Karpas-422 (cell line): Measurements from ENCODE around the gene ZNF654. TPM values are rescaled to one million over a fixed set of nuclear protein-coding genes. Genes with fewer than 3 reads are reported as not detected.

ENCODE experiments used
- DNase-seq: peaks from one replicate; pipeline ENCODE4 v3.0.0-alpha.2; 2015
- H2AFZ ChIP-seq: fragments of 200-600 bp; sonication (generic); 2 replicates; pipeline ENCODE4 v1.6.1; 2014; ENCODE audit warnings: antibody characterized with exemption, low read length, mixed read lengths
- H3K27ac ChIP-seq: fragments of 200-600 bp; sonication (generic); 2 replicates; pipeline ENCODE4 v1.5.1; 2014; ENCODE audit warnings: mild to moderate bottlenecking, low read length, moderate library complexity
- H3K27me3 ChIP-seq: fragments of 200-600 bp; sonication (generic); 2 replicates; pipeline ENCODE4 v1.6.1; 2014; ENCODE audit warnings: low read length, mixed read lengths
- H3K36me3 ChIP-seq: fragments of 200-600 bp; sonication (generic); 2 replicates; pipeline ENCODE4 v1.6.1; 2014; ENCODE audit warnings: low read length, mixed read lengths; ENCODE audit not compliant: insufficient read depth
- H3K4me1 ChIP-seq: fragments of 200-600 bp; sonication (generic); 2 replicates; pipeline ENCODE4 v1.6.1; 2014; ENCODE audit warnings: mild to moderate bottlenecking, low read length, mixed read lengths
- H3K4me2 ChIP-seq: fragments of 200-600 bp; sonication (generic); 2 replicates; pipeline ENCODE4 v1.6.1; 2014; ENCODE audit warnings: low read length, low read depth, mild to moderate bottlenecking; ENCODE audit not compliant: poor library complexity, severe bottlenecking
- H3K4me3 ChIP-seq: fragments of 200-600 bp; sonication (generic); 2 replicates; pipeline ENCODE4 v1.5.1; 2014; ENCODE audit warnings: mild to moderate bottlenecking, antibody characterized with exemption, low read length, mixed read lengths
- H3K79me2 ChIP-seq: fragments of 200-600 bp; sonication (generic); 2 replicates; pipeline ENCODE4 v1.6.1; 2014; ENCODE audit warnings: mild to moderate bottlenecking, low read length, mixed read lengths
- H3K9ac ChIP-seq: fragments of 200-600 bp; sonication (generic); 2 replicates; pipeline ENCODE4 v1.6.0; 2014; ENCODE audit warnings: low read length
- H3K9me2 ChIP-seq: fragments of 200-600 bp; sonication (generic), shearing (Covaris generic); replicated peaks from 2 replicates; pipeline ENCODE4 v1.6.0; 2014; ENCODE audit warnings: mild to moderate bottlenecking, low read length, moderate library complexity; ENCODE audit not compliant: insufficient read depth
- H3K9me3 ChIP-seq: fragments of 300-700, 200-600 bp; sonication (generic); 2 replicates; pipeline ENCODE4 v1.6.1; 2014; ENCODE audit warnings: low read length, mixed read lengths
- H4K20me1 ChIP-seq: fragments of 200-600 bp; sonication (generic); 2 replicates; pipeline ENCODE4 v1.6.1; 2014; ENCODE audit warnings: mild to moderate bottlenecking, antibody characterized with exemption, low read length, low read depth; ENCODE audit not compliant: insufficient read depth
- total RNA-seq: library from RNA; depleted of rRNA; stranded (reverse); fragments of >200 nt; shearing (Covaris generic); gene quantifications from 2 replicates; pipeline ENCODE4 v1.2.3, GENCODE V29; 2014; ENCODE audit warnings: low replicate concordance

Gene ZNF654
- total RNA-seq, 1 experiment from 2014 or later: 30.5 TPM

DNA sequence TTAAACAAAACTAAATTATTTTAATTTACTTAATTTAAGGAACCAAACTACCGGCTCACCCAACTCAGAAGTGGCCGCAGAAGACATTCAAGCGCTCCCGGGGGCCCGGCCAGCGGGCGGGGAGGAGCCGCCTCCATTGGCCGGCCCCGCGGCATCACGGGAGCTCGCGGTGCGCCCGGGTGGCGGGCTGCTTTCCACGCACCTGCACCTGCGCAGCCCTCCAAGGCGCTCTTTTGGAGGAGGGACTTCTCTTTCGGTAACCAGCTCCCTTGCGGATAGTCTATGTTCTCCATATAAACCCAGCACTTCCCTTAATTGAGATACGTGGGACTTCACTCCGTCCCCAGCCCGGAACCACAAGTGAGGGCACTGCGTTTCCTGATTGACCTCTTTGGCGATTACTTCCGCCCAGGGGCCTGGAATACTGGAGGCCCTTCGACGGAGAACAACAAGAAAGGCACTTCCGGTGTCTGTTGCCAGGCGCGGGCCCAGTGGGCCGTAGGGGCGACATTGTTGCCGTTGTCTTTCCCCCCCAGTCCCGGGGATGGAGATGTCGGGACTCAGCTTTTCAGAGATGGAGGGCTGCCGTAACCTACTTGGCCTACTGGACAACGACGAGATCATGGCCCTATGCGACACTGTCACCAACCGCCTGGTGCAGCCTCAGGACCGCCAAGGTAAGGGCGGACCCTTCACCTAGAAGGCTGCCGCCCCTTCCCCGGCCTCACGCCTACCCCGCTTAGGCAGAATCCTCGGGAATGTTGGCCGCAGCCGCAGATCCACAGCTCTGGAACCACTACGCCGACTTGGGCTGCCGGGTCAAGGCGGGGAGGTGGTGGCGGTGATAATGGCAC lies 90.7 kb downstream of the ZNF654 start, which contains the start of gene C3orf38:
Gene C3orf38 (plus strand): TSS at position 451 of the 854 bp plus-strand sequence. CDS start 94 bp downstream, at position 545.
- Histone ChIP-seq H3K27me3 (no peaks in the 10 kb centered on the region), H3K9me3 (no peaks in the 10 kb centered on the region), H3K4me3 (peak within 1 kb of the TSS; percentile 96), H4K20me1 (no peaks in the 10 kb centered on the region), H3K9ac (peak within 1 kb of the TSS; percentile 97), H3K9me2 (no peaks in the 10 kb centered on the region), H3K27ac (peak within 1 kb of the TSS; percentile 85), H3K36me3 (peaks cover 8% of the 10 kb centered on the region; the same call in 1 of the 2 replicates), H3K4me1 (peaks cover 41% of the 10 kb centered on the region), H3K79me2 (peaks cover 94% of the 10 kb centered on the region), H2AFZ (peak within 1 kb of the TSS; percentile 92), H3K4me2 (peak within 1 kb of the TSS; percentile 80)
- DNase-seq: peak; percentile 96

DNA sequence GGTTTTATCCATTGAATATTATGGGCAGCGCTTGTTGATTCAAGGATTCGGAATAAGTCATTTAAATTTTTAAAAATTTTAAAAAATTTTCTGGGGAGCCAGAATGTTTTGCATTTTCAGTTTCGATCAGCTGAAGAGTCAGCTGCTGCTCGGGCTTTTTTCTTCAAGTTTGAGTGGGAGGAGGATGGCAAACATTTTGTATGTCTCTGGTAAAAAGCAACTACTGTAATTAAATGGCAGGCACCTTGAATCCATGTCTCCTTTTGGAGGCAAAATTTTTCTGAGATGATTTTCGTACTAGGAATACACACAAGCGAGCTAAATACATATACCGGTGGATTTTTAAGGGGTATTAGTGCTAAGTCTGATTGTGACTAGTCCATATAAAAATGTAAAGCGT lies 91.3 kb downstream of the ZNF654 start:
- no peaks in the 10 kb centered on the region for H4K20me1 ChIP-seq
- H3K9me2 ChIP-seq: no peaks in the 10 kb centered on the region
- H3K4me1 ChIP-seq: peaks cover 41% of the 10 kb centered on the region
- H2AFZ ChIP-seq: 0 out of 2 replicates have a peak overlapping the region, but pooled peaks have one; percentile 85
- H3K4me3 ChIP-seq: peak overlapping the region; percentile 96
- peaks cover 95% of the 10 kb centered on the region for H3K79me2 ChIP-seq
- peak overlapping the region; percentile 97 for H3K9ac ChIP-seq
- peaks cover 11% of the 10 kb centered on the region; the same call in 1 of the 2 replicates for H3K36me3 ChIP-seq
- peak overlapping the region; percentile 85 for H3K27ac ChIP-seq
- DNase-seq: peak; percentile 80
- no peaks in the 10 kb centered on the region for H3K9me3 ChIP-seq
- peak overlapping the region; percentile 80 for H3K4me2 ChIP-seq
- H3K27me3 ChIP-seq: no peaks in the 10 kb centered on the region

DNA sequence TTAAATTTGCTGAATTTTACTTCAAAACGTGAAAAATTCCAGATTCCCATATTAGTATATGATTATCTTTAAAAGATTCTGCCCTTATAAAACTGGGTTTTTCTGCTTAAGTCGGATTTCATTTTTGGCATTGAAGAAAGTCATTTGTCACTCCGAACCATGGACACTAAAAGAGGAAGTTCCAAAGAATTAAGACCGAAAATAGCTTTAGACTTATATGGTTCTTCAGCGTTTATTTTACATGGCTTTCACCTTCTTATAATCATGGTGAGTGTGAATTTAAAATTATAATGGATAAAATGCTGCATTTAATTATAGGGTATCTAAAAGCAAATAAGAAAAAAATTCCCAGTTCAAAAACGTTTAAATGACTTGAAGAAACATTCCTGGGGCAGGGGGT lies 91.8 kb downstream of the ZNF654 start:
- Histone ChIP-seq H2AFZ (no peak overlapping the region), H3K27ac (peak overlapping the region; percentile 85)

DNA sequence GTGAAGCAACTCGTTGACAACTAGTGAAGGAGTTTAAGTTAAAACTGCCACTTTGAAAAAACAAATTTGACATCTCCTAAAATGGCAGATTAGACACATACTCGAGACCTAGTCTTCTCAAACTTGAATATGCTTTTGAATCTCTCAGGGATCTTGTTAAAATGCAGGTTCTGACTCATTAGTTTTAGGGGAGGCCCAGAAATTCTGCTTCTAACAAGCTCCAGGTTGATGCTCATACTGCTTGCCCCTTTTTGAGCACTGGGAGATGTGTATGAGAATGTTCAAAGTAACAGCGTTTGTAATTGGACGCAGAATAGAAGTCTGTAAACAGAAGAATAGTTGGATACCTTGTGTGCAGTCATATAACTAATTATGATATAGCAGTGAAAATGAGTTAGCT lies 92.3 kb downstream of the ZNF654 start:
- H3K4me1 ChIP-seq: peaks cover 46% of the 10 kb centered on the region
- H3K9me3 ChIP-seq: no peaks in the 10 kb centered on the region
- no peaks in the 10 kb centered on the region for H4K20me1 ChIP-seq
- peak; percentile 56 for DNase-seq
- no peaks in the 10 kb centered on the region for H3K27me3 ChIP-seq
- peak overlapping the region; percentile 85 for H3K27ac ChIP-seq
- no peak overlapping the region for H2AFZ ChIP-seq
- H3K4me3 ChIP-seq: peak overlapping the region; percentile 96
- peaks cover 95% of the 10 kb centered on the region for H3K79me2 ChIP-seq
- no peaks in the 10 kb centered on the region for H3K9me2 ChIP-seq
- peak overlapping the region; percentile 97 for H3K9ac ChIP-seq
- peak overlapping the region; percentile 80 for H3K4me2 ChIP-seq
- H3K36me3 ChIP-seq: peaks cover 20% of the 10 kb centered on the region

More for the DNA sequence above, 91.8 kb downstream of the ZNF654 start:
- Histone ChIP-seq H3K4me3 (peak overlapping the region; percentile 96), H3K4me1 (peaks cover 42% of the 10 kb centered on the region), H3K36me3 (peaks cover 15% of the 10 kb centered on the region; the same call in 1 of the 2 replicates), H3K27me3 (no peaks in the 10 kb centered on the region), H3K9ac (peak overlapping the region; percentile 97), H3K79me2 (peaks cover 95% of the 10 kb centered on the region), H4K20me1 (no peaks in the 10 kb centered on the region), H3K9me3 (no peaks in the 10 kb centered on the region), H3K4me2 (peak overlapping the region; percentile 80), H3K9me2 (no peaks in the 10 kb centered on the region)
- DNase-seq: peak; percentile 71

DNA sequence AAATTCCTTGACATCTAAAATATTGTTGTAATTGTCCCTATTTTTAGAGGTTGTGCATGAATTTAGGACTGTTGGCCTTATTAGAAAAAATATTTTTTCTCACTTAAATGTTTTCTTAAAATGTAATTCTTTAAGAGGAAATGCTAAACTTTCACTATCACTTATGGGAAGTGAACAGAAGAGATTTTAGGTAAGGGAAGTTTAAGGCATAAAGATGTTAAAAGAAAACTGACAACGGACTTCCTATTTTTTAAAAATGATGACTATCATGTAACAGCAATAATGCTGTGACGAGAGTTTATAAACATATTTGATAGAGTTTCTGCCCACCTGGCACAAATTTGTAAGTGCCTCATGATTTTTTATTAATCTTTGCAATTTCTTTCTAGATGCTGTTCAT lies 93.8 kb downstream of the ZNF654 start:
- peaks cover 40% of the 10 kb centered on the region for H3K4me1 ChIP-seq
- H3K9me2 ChIP-seq: no peaks in the 10 kb centered on the region
- peak overlapping the region; percentile 29; the same call in 1 of the 2 replicates for H3K27ac ChIP-seq
- H3K9ac ChIP-seq: no peak overlapping the region
- no peaks in the 10 kb centered on the region for H4K20me1 ChIP-seq
- H3K27me3 ChIP-seq: no peaks in the 10 kb centered on the region
- H3K79me2 ChIP-seq: peaks cover 95% of the 10 kb centered on the region
- no peak for DNase-seq
- 0 out of 2 replicates have a peak overlapping the region, but pooled peaks have one; percentile 20 for H3K4me3 ChIP-seq
- peaks cover 34% of the 10 kb centered on the region for H3K36me3 ChIP-seq
- no peaks in the 10 kb centered on the region for H3K9me3 ChIP-seq
- no peak overlapping the region for H2AFZ ChIP-seq
- peak overlapping the region; percentile 41 for H3K4me2 ChIP-seq

DNA sequence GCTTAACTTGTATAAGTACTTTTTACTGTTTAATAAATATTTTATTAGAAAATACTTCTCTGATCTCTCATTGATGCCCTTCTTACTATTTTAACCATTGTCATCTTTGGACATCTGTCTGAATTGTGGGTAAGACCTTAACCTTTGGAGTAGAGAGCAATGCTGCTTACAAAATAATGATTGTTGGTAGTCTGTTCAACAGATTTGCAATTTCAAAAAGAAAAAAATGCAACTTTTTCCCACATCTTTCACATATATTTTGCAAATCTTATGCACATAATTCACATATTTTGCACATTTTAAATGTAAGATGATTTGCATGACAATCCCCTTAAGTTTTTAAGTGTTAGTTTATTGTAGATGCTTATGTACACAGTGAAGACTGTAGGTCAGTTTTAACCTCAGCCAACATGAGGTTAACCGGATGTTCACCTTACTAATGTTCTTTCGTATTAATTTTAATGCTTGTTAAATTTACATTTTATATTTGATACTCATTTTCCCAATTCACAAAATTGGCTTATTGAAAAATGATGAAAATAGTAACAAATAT lies 107.4 kb downstream of the ZNF654 start:
- Histone ChIP-seq H2AFZ (no peak overlapping the region), H4K20me1 (0 out of 2 replicates have a peak, but pooled peaks cover 5% of the 10 kb centered on the region), H3K4me3 (no peak overlapping the region), H3K36me3 (peaks cover 9% of the 10 kb centered on the region; the same call in 1 of the 2 replicates), H3K4me2 (no peak overlapping the region), H3K9ac (no peak overlapping the region), H3K9me3 (no peaks in the 10 kb centered on the region), H3K9me2 (no peaks in the 10 kb centered on the region), H3K4me1 (no peaks in the 10 kb centered on the region), H3K27ac (no peak overlapping the region), H3K79me2 (peaks cover 11% of the 10 kb centered on the region), H3K27me3 (no peaks in the 10 kb centered on the region)
- DNase-seq: no peak

DNA sequence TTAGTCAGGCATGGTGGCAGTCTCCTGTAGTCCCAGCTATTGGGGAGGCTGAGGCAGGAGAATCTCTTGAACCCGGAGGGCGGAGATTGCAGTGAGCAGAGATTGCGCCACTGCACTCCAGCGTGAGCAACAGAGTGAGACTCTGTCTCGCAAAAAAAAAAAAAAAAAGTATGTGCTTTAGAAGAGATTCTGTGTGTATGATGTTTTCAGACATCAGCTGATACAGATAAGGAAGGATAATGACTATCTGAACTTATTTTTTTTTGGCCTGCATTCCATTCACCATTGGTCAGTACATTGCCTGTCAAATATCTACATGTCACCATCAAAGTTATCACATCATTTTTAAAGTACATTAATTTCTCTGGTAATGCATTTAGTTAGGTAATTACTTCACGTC lies 108.1 kb downstream of the ZNF654 start:
- Histone ChIP-seq H3K79me2 (peaks cover 10% of the 10 kb centered on the region), H3K9ac (no peak overlapping the region), H2AFZ (no peak overlapping the region), H4K20me1 (0 out of 2 replicates have a peak, but pooled peaks cover 5% of the 10 kb centered on the region), H3K9me2 (no peaks in the 10 kb centered on the region), H3K27me3 (no peaks in the 10 kb centered on the region), H3K36me3 (peaks cover 8% of the 10 kb centered on the region; the same call in 1 of the 2 replicates), H3K4me1 (no peaks in the 10 kb centered on the region), H3K4me3 (no peak overlapping the region), H3K9me3 (no peaks in the 10 kb centered on the region), H3K4me2 (no peak overlapping the region), H3K27ac (no peak overlapping the region)
- no peak for DNase-seq

DNA sequence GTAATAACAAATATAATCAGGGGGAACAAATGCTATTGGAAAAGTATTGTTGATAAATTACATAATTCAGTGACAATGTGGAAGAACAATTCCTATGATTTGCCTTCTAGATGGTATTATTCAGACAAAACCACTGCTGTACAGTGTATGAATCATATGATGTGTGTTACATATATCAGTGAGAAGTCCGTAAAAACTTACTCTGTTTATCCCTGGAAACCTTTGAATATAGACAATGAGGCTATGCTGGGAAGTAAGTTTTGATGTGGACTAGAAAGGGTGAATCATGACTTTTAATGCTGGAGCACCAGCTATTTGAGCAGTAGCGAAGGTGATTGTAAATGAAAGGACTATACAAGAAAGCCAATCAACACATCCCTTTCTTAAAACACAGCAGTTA lies 108.6 kb downstream of the ZNF654 start:
- Histone ChIP-seq H3K27me3 (no peaks in the 10 kb centered on the region), H3K4me3 (no peak overlapping the region), H3K79me2 (peaks cover 5% of the 10 kb centered on the region; the same call in 1 of the 2 replicates), H3K36me3 (peaks cover 4% of the 10 kb centered on the region; the same call in 1 of the 2 replicates), H3K27ac (no peak overlapping the region), H3K9ac (no peak overlapping the region), H3K4me2 (no peak overlapping the region), H3K9me2 (no peaks in the 10 kb centered on the region), H2AFZ (no peak overlapping the region), H3K9me3 (no peaks in the 10 kb centered on the region), H4K20me1 (0 out of 2 replicates have a peak, but pooled peaks cover 5% of the 10 kb centered on the region), H3K4me1 (no peaks in the 10 kb centered on the region)
- no peak for DNase-seq
